ENCODE data around the gene TM2D3. TPM values are rescaled to one million over a fixed set of nuclear protein-coding genes. Genes with fewer than 3 reads are reported as not detected.
A peak's percentile ranks its signal among the peaks of the same experiment; 100 is the strongest.

The TM2D3 gene
- total and polyA plus RNA-seq, 10 of the 15 experiments (the other 5 are each of a cell fraction or from before 2014, with no cell fraction given), result 28.3 to 84.5 (median 45.0) TPM

DNA sequence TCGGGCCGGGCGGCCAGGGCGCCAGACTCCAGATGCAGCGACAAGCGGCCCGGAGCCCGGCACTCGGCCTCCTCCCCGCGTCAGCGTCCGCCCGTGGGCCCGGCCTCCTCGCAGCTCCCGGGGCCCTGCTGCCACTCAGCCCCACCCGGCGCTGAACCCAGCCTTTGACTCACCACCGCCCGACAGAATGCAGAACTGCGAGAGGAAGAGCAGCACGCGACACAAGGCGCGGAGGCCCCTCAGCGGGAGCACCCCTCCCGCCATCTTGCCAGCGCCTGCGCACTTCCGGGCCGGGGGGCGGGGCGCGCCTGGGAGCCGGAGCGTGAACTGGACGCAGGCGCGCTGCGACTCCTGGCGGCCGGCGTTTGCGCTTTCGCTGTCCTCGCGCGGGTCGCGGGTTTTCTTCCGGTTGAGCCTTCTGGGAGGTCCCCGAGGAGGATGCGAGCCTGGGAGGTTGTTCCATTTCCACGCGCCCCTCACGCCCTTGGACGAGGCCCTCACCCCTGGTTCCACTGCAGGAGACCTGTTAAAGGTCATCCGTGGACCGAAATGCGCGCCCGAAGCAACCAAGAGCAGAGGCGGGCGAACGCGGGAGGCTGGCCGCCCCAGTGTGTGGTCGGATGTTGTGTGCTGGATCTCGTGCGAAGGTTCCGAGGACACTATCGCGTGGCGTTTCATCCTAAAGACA, at the start of gene TM2D3 (continued):
- TF ChIP-seq, protein P1, sequence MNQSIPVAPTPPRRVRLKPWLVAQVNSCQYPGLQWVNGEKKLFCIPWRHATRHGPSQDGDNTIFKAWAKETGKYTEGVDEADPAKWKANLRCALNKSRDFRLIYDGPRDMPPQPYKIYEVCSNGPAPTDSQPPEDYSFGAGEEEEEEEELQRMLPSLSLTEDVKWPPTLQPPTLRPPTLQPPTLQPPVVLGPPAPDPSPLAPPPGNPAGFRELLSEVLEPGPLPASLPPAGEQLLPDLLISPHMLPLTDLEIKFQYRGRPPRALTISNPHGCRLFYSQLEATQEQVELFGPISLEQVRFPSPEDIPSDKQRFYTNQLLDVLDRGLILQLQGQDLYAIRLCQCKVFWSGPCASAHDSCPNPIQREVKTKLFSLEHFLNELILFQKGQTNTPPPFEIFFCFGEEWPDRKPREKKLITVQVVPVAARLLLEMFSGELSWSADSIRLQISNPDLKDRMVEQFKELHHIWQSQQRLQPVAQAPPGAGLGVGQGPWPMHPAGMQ (IDR thresholded peaks at IDR 0.05; ENCODE audit: borderline replicate concordance), result no peak
- TF ChIP-seq, protein P2, sequence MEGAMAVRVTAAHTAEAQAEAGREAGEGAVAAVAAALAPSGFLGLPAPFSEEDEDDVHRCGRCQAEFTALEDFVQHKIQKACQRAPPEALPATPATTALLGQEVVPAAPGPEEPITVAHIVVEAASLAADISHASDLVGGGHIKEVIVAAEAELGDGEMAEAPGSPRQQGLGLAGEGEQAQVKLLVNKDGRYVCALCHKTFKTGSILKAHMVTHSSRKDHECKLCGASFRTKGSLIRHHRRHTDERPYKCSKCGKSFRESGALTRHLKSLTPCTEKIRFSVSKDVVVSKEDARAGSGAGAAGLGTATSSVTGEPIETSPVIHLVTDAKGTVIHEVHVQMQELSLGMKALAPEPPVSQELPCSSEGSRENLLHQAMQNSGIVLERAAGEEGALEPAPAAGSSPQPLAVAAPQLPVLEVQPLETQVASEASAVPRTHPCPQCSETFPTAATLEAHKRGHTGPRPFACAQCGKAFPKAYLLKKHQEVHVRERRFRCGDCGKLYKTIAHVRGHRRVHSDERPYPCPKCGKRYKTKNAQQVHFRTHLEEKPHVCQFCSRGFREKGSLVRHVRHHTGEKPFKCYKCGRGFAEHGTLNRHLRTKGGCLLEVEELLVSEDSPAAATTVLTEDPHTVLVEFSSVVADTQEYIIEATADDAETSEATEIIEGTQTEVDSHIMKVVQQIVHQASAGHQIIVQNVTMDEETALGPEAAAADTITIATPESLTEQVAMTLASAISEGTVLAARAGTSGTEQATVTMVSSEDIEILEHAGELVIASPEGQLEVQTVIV (IDR thresholded peaks at IDR 0.05; ENCODE audit: borderline replicate concordance, partially characterized antibody), result peak; percentile 55
- TF ChIP-seq STAT3 (IDR thresholded peaks at IDR 0.05; ENCODE audit: low read depth, low read length) (no peak), NFIC (IDR thresholded peaks at IDR 0.05; ENCODE audit: low read depth, low read length) (no peak), IKZF2 (IDR thresholded peaks at IDR 0.05) (0 out of 4 replicates have a peak, but pooled peaks of 1 of the 2 experiments have one; percentile 40), NFYA (IDR thresholded peaks at IDR 0.05; ENCODE audit: borderline replicate concordance, low read depth, low read length) (no peak), RCOR1 (conservative IDR thresholded peaks at IDR 0.05; ENCODE audit: low read depth, low read length) (no peak), IRF4 (IDR thresholded peaks at IDR 0.05; ENCODE audit: low read depth, low read length) (peak; percentile 6; the same call in 1 of the 2 replicates), HDGF (IDR thresholded peaks at IDR 0.05) (no peak), STAT1 (conservative IDR thresholded peaks at IDR 0.05) (peak; percentile 60; the same call in 1 of the 2 replicates)
- TF ChIP-seq, protein P3, sequence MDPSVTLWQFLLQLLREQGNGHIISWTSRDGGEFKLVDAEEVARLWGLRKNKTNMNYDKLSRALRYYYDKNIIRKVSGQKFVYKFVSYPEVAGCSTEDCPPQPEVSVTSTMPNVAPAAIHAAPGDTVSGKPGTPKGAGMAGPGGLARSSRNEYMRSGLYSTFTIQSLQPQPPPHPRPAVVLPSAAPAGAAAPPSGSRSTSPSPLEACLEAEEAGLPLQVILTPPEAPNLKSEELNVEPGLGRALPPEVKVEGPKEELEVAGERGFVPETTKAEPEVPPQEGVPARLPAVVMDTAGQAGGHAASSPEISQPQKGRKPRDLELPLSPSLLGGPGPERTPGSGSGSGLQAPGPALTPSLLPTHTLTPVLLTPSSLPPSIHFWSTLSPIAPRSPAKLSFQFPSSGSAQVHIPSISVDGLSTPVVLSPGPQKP (IDR thresholded peaks at IDR 0.05; ENCODE audit: low read depth, low read length), result peak; percentile 85
- TF ChIP-seq, protein P4, sequence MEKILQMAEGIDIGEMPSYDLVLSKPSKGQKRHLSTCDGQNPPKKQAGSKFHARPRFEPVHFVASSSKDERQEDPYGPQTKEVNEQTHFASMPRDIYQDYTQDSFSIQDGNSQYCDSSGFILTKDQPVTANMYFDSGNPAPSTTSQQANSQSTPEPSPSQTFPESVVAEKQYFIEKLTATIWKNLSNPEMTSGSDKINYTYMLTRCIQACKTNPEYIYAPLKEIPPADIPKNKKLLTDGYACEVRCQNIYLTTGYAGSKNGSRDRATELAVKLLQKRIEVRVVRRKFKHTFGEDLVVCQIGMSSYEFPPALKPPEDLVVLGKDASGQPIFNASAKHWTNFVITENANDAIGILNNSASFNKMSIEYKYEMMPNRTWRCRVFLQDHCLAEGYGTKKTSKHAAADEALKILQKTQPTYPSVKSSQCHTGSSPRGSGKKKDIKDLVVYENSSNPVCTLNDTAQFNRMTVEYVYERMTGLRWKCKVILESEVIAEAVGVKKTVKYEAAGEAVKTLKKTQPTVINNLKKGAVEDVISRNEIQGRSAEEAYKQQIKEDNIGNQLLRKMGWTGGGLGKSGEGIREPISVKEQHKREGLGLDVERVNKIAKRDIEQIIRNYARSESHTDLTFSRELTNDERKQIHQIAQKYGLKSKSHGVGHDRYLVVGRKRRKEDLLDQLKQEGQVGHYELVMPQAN (conservative IDR thresholded peaks at IDR 0.05), result peak; percentile 94
- TF ChIP-seq, protein P5, sequence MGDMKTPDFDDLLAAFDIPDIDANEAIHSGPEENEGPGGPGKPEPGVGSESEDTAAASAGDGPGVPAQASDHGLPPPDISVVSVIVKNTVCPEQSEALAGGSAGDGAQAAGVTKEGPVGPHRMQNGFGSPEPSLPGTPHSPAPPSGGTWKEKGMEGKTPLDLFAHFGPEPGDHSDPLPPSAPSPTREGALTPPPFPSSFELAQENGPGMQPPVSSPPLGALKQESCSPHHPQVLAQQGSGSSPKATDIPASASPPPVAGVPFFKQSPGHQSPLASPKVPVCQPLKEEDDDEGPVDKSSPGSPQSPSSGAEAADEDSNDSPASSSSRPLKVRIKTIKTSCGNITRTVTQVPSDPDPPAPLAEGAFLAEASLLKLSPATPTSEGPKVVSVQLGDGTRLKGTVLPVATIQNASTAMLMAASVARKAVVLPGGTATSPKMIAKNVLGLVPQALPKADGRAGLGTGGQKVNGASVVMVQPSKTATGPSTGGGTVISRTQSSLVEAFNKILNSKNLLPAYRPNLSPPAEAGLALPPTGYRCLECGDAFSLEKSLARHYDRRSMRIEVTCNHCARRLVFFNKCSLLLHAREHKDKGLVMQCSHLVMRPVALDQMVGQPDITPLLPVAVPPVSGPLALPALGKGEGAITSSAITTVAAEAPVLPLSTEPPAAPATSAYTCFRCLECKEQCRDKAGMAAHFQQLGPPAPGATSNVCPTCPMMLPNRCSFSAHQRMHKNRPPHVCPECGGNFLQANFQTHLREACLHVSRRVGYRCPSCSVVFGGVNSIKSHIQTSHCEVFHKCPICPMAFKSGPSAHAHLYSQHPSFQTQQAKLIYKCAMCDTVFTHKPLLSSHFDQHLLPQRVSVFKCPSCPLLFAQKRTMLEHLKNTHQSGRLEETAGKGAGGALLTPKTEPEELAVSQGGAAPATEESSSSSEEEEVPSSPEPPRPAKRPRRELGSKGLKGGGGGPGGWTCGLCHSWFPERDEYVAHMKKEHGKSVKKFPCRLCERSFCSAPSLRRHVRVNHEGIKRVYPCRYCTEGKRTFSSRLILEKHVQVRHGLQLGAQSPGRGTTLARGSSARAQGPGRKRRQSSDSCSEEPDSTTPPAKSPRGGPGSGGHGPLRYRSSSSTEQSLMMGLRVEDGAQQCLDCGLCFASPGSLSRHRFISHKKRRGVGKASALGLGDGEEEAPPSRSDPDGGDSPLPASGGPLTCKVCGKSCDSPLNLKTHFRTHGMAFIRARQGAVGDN (IDR thresholded peaks at IDR 0.05), result peak; percentile 87
